SH-SY5Y (cell line): ENCODE measurements around the gene SEL1L3.

Experiments
- GATA2 ChIP-seq: IDR thresholded peaks from 2 replicates; pipeline ENCODE4 v1.6.1; 2011; ENCODE audit warnings: mild to moderate bottlenecking, low read depth, low read length
- GATA3 ChIP-seq: IDR thresholded peaks from 2 replicates; pipeline ENCODE4 v1.6.1; 2011; ENCODE audit warnings: low read depth, mild to moderate bottlenecking, low read length, moderate library complexity

- TF ChIP-seq GATA2 (no peak), GATA3 (no peak)
Observed at GRCh38 chr4:25797136-25797535, 65.7 kb downstream of the SEL1L3 start.
